LNCAP (cell line): ENCODE measurements around the gene PTPRJ.

Experiments
- TF ChIP-seq, protein P1 (sequence below): fragments of 450-650 bp; IDR thresholded peaks from 2 replicates; pipeline ENCODE4 v1.5.1; 2017; ENCODE audit warnings: mild to moderate bottlenecking

The PTPRJ gene

DNA sequence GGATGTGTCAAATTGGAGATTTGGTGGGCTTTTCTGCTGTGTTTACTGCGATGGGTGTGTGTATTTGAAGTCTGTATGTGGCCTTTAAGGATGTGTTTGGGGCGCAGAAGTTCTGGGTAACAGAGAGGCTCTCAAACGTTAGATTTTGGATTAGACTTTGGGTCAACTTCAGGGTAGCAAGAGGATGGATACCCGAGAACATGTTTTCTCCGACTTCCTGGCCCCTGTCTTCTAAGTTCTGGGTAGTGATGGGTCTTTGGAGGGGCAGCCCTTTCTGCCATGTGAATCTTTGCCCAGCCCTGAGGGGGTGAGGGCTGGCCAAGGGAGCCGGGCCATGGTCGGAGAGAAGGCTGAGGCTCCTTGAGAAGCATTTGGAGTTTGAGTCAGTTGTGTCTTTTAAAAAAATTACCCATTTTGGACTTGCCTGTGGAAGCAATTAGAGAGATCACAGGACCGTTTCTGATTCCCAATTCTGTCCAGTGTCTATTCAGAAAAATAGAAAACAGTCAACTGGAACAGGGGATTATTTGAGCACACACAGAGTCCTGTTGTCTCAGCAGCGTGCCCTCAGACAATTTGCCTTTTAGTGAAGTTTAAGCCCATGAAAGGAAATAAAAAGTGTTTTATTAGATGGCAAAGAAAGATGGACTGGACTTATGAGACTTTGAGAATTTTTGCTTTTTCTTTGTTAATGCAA, 114.4 kb downstream of the PTPRJ start:
- TF ChIP-seq, protein P1, sequence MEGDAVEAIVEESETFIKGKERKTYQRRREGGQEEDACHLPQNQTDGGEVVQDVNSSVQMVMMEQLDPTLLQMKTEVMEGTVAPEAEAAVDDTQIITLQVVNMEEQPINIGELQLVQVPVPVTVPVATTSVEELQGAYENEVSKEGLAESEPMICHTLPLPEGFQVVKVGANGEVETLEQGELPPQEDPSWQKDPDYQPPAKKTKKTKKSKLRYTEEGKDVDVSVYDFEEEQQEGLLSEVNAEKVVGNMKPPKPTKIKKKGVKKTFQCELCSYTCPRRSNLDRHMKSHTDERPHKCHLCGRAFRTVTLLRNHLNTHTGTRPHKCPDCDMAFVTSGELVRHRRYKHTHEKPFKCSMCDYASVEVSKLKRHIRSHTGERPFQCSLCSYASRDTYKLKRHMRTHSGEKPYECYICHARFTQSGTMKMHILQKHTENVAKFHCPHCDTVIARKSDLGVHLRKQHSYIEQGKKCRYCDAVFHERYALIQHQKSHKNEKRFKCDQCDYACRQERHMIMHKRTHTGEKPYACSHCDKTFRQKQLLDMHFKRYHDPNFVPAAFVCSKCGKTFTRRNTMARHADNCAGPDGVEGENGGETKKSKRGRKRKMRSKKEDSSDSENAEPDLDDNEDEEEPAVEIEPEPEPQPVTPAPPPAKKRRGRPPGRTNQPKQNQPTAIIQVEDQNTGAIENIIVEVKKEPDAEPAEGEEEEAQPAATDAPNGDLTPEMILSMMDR: no peak

DNA sequence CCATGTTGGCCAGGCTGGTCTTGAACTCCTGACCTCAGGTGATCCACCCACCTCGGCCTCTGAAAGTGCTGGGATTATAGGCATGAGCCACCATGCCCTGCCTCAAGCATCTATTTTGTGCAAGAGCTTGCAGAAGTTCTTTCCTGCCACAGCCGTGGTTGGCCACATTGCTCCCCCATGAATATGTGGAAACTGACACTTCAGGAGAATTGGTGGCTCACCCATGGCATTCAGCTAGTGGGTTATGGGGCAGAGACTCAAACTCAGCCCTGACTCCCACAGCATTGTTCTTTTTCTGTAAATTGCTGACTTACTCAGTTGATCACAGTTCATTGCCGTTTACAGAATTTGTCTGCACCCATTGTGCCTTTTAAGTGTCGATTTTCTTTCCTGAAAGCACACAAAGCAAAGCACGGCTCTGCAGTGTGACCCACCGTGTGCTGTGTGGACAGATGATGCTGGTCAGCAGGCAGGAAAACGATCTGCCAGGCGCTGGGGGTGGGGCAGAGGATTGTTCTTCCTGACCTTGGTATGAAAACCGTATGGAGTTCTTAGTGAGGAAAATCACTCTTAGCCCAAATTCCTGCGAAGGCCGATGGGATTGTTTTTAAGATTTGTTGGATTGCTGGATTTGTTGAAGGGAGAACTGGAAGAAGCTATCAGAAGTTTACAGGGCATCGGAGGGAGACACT, 115.6 kb downstream of the PTPRJ start:
- TF ChIP-seq, protein P1: no peak

DNA sequence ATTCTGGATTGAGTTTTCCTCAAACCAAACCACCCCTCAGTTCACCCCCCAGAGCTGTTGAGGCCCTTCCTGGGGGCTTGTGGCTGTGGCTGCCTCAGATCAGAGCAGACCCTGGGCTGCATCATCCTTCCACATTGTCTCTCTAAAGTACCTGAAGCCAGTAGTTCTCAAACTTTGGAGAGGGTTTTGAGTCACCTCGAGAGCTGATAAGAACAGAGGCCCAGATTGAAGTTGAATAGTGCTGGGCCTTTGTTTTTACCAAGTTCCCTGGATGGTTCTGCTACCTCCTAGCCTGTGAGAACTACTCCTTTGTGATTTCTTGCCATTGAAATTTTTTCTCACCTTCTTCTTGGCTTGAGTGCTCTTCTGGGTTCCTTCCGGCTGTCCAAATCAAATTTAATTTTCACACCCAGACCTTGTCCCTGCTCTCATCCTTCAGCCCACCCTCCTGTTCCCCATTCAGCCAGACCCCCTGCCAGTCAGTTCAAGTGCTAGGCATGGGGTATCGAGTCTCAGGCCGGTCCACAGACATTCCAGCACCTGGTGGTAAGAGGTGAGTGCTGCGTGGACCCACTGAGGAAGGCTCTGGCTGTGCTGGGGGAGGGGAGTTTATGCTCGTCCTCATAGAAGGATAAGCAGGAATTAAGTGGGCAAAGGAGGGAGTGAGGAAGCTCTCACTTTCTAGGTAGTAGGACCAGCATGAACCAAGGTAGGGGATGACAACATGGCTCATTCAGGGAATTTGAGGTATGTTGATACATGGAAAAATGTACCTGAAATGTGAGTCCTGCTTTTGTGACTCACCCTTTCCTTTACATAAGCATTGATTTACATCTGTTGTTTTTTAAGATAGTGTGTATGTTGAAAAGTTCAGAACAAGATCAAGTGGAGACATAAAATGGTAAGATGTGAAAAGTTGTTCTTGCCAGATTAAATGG, 116.5 kb downstream of the PTPRJ start:
- TF ChIP-seq, protein P1: no peak

DNA sequence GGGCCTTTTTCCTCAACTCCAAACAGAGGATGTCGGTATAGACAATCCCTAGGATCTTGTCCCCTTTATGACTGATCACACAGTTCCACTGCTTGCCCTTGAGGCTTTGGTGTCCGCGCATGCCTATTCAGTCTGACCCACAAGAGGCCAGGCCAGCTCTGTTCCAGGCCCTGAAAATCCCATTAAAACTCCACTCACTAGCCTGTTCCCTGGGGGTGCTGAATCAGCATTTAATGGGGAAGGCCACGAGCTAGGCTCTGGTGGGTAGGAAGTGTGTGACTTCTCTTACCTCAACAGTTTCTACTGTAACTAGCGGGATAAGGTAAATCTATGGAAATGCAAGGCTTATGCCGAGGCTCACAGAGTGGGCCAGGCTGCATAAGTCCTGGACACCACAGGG, 117.7 kb downstream of the PTPRJ start:
- TF ChIP-seq, protein P1: no peak

DNA sequence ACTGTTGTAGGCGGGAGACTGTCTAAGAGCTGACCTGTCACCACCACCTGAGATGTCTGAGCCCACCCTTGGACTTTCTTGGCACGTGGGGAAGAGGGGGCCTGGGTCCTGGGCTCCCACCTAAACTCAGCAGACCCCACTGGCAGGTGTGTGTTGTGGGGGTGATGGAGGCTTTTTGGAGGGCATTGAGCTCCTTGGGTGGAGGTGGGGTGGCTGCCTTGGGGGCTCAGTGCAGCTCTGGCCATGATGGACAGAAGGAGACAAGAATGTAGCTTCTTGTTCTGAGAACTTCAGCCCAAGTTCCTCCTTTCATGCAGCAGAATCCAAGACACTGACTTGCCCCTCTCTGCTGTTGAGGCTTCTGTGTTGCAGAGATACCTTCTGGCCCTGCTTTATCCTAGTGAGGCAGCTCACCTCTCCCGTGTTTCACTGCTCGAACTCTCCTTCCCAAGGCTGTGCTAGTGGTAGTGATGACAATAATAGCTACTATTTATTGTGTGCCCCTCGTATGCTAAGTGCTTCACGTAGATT, 119.6 kb downstream of the PTPRJ start:
- TF ChIP-seq, protein P1: no peak

DNA sequence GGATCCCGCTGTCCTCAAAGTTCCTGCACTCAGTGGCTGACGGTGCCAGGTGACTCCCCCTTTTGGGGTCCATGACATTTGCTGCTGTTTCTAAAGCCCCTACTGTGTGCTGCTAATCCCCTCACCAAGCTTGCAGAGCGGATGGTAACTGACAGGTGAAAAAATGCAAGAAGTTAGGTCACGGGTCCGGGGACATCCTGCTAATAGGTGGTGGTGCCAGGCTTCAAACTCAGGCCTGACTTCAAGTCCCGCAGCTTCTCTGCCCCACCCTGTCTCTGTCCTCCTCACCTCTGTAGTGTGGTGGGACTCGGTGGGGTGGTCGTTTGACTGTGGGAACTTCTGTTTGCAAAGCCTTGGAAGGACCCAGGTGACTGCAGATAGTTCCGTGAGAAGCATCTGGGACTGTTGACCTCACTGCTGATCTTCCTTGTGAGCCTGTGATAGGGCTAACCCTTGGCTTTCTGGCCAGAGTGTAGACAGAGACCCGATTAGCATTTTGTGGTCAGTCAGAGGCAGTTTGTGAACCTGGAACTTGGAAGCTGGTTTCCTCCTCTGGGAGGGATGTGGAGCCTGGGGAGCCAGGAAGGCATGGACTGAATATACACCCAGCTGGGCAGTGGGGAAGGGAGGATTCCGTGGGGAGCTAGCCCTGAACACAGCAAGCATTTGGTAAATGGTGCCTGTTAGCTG, 120.8 kb downstream of the PTPRJ start:
- TF ChIP-seq, protein P1: no peak

DNA sequence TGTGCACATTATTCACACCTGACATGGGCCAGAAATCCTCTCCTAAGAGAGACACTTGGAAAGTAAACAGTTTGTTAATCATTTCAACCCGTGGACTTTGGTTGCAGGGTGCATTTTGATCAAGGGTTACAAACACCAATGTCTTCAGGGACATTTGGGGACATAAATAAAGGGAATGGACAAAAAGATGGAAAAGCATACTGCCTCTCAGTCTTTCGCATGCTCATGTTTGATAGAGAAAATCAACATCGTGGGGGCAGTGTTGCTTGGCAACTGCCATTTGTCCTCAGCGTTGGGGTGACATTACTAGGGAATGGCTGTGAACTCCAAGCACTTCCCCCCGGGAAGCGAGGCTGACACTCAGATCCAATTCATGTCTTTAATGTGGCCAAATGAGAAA, 121.6 kb downstream of the PTPRJ start:
- TF ChIP-seq, protein P1: no peak
